Effector CD8-positive, alpha-beta T cell (primary cell): ENCODE results near the gene FGFR2.

Source experiments
- DNase-seq: peaks from one replicate; lab custom pipeline; 2025; lab: John Stamatoyannopoulos, UW

FGFR2 gene

DNA sequence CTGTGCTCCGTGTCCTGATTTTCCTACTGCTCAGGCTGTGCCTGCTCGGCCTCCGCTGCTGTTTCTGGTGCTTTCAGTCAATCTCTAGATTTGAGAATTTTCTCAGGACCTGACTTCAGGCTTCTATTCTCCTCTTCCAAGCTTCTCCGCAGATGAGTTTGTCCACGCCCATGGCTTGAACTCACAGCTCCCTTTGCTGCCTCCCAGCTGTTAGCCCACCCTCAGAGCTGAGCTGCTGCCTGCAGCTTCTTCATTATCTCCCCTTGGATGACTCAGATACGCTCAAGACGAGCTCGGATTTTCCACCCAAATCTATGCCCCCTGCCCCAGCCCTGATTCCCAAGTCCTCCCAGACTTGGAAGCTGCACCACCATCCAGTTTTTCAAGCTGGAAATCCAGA is 104.7 kb downstream of the FGFR2 start:
- DNase-seq, result no peak

DNA sequence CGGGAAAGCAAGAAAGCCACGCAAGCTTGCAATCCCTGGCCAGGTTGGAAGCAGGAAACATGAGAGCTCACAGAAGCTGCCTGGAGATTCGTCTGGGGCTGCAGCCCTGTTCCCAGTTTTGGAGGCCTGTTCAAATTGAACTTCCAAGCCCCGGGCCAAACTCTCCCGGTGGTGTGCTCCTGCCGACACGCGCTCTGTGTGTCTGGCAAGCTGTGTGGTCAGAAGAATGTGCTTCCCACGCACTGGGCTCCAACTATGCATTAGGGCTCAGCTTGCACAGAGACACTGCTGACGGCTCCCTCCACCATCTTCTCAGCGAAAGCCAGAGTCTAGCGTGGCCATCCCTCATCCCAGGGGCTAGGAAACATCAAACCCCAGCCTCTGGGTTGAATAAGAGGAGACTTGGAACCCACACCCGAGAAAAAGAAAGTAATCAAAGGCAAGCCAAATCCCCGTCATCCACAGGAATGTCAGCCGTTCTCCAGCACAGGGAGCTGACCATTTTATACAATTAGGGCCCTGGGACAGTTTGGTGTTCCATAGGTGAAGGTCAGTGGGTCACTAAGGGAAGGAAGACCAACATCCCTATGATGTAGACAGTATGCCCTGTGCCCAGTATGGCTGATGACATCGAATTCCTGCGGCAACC is 107.2 kb downstream of the FGFR2 start:
- no peak for DNase-seq

DNA sequence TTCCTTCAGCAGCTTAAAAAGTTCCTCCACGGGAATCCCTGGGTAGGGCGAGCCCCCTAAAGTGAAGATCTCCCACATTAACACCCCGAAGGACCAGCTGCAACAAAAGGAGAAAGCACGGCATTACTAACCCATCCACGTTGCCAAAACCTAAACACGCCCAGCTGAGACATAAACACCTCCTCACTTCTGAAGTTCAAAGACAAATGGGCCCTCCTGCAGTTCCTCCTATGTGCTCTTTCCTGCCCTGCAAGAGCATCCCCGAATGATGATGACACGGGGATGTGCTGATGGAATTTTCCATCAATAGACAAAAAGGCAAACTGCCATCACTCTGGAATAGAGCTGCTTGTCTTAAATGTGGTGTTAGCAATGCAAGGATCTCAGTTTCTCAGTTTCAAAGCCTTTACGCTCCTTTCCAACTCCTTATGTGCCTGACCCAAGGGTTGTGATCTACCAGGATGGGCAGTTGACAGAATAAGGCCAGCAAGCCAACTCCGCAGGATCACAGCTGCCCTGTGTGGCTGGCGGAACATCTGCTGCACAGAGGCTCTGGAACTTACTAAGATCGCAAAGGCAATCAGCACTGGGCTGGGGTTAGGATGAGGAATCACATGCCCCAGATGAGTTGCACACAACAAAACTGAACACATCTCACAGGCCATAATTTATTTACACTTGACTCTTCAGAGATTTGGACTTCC is 112.7 kb downstream of the FGFR2 start:
- DNase-seq, result no peak

DNA sequence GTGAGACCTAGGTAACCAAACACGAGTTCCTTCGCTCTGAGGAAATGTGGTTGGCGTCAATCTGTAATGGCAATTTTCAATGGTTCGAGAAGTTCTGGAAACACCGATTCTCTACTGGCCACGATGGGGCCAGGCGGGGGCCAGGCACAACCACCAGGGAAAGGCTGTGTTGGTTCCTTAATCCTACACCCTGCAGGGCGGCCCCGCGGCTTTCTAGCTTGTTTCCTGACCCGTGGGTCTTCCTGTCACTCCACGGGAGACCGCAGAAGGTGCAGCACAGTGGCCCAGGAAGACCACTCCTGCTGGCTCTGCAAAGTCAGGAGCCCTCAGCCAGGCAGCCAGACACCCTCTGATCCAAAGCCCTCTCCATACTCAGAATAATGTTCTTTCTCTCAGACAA is 113.4 kb downstream of the FGFR2 start:
- no peak for DNase-seq

DNA sequence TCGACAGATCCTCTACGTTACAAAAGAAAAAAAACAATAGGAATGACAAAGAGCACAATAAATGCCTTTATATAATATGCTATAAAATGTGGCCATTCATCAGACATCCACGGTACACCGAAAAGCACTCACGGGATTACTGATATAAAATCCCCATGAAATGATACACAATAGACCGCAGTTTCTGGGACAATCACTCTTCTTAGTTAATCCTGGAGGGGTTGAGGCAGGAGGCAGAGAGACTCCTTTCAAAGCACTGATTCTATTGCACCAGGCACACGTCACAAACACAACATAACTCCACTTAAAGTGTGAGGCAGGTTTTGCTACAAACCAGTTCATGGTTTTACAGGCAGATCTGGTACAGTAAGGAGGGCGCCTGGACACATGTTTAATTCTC is 113.8 kb downstream of the FGFR2 start:
- DNase-seq, result no peak

DNA sequence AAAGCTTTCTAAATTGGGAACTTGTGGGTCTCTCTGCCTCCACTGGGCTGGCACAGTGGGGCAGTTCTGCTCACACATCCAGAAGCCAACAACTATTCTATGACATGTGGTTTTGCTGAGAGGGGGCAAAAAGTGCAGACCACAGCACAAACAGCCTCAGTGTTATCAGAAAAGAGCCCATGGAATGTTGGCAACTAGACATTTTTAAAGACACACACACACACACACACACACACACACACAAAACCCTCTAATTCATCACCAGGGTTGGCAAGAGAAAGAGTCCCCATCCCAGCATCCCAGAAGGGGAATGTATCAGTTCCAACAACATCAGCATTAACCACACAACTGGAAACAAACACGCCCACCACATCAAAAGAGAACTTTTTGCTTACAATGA is 117.1 kb downstream of the FGFR2 start:
- no peak for DNase-seq

DNA sequence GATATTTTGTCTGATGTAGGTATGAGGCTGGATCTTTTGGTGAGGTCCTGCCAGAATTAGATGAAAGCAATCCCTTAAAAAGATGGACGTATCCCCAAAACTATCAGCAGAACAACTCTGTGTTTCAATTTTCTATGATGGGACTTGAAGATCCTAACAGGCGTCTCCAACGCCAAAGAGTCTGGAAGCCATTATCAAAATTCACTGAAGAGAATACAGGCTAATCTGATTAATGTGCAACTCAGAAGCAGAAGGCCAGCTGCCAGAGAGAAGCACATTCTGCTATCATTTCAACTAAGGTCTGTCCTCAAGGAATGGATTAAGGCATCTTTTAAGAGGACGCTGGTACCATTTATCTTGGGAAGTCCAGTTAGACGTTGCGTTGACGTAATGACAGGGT is 119.7 kb downstream of the FGFR2 start:
- DNase-seq, result no peak

DNA sequence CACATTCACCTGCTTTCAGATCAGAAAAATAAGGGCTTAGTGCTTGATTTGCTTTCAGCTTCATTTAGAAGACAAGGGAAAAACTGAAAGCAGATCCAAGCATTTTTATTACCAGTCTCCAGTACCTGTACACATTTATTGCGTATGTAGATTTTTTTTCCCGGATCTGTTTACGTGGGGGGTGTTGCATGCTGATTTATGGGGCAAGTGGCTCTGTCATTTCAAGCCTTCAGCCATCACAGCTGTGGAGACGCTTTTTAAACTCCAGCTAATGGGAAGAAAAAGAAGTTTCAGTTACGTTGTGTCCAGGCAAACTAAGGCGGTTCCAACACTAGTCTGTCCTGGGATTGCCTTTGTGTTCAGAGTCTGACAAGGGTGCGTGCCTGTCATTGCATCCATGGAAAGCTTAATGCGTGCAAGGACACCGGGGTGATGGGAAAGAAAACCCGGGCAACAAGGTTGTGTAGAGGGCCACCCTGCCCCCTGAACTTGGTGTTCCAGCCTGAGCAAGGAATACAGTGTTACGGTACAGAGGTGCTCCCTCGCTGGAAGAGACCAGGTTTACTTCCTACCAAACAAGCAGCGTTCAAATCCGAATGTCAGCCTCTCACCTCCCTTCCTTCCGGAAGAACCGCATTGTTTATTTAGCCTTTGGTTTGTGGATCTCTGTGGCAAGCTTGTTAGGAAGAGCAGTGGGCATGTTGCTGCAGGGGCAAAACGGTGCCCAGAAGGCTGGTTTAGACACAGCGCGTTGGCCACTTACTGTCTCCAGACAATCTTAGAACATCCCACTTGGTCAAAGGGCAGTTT is 128.2 kb downstream of the FGFR2 start:
- no peak for DNase-seq

DNA sequence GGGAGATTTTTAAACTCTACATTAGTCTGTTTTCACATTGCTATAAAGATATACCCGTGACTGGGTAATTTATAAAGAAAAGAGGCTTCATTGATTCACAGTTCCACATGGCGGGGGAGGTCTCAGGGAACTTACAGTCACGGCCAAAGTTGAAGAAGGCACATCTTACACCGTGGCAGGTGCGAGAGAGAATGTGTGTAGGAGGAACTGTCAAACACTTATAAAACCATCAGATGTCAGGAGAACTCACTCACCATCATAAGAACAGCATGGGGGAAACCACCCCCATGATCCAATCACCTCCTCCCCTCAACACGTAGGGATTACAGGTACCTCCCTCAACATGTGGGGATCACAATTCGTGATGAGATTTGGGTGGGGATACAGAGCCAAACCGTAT is 129.5 kb downstream of the FGFR2 start:
- no peak for DNase-seq

DNA sequence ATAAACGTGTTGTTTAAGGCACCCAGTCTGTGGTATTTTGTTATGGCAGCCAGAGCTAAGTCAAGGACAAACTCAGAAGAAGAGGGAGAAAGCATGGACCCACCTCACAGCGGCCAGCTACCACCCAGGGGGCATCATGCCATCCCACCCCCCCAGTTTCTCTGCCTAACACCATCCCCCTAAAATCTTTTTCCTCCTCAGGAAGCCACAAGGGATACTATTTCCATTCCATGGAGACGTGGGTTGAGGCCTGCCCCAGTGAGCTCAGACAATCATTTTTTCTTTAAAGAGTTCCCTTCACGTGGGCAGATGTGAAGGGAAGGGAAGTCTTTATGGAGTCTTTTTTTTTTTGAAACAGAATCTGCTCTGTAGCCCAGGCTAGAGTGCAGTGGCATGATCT is 131.8 kb downstream of the FGFR2 start:
- DNase-seq, result no peak

DNA sequence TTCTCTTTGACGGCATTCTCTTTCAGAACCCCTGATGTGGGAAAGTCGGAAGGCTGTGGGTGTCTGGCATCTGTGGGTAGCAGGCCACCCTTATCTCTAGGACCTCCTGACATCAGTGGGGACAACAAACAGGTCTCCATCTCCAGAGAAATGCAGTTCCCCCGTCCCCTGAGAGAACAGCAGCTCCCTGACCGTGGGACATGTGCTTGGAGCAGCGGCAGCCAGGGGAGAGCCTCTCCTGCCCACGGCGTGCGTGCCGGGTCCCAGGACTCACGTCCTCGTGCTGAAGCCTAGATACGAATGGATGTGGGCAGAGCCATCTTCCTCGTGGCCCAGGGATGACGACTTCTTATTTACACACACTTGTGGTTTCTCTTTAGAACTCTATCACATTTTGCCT is 133.0 kb downstream of the FGFR2 start:
- DNase-seq, result no peak

DNA sequence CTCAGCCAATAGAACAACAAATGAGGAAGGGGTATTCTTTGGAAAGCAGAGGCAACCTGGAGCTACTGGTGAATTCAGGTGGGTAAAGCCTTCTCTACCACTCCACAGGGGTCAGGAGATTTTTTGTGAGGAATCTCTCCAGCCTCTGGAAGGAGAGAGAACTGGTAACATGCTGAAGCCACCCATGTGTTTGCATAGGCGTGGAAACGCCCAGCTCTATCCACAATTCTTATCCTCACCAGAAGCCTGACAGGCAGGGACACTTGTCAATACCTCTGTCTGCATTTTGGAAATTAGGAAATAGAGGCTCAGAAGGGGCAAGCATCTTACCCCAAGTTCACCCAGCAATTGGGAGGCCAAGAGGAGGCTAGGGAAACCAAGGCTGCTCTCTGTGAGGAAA is 133.7 kb downstream of the FGFR2 start:
- DNase-seq, result no peak

DNA sequence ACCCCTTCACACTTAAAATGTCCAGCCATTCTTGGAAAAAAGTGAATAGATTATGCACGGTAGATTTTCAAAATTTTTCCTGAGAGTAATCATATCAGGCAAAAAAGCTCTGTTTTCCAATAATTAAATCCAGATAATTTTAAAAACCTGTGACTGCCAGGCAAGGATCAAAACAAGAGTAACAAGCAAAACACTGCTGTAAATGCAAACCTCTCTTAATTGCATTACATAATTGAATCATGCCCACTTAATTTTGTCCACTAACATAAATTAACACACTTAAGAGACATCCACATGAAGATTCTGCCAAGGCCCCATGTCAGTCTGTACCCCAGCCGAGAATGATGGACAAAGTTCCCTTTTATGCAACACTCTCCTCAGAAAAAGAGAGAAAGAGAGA is 135.3 kb downstream of the FGFR2 start:
- DNase-seq, result no peak

DNA sequence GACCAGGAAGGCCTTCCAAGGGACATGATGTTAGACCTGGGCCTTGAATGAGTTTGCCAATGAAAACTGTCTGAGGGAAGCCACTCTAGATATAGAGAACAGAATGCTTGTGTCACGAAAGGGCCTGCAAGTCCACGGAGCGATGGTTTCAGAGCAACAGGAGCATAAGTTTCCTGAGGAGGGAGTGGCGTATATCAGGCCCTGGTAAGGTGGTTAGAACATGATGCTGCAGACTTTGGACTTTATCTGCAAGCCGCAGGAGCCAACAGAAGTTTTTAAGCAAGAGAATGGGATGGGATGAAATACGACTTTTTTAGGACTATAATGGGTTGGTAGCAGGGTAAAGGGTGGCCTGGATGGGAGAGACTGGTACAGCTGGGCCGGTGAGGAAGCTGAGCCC is 136.0 kb downstream of the FGFR2 start:
- no peak for DNase-seq

DNA sequence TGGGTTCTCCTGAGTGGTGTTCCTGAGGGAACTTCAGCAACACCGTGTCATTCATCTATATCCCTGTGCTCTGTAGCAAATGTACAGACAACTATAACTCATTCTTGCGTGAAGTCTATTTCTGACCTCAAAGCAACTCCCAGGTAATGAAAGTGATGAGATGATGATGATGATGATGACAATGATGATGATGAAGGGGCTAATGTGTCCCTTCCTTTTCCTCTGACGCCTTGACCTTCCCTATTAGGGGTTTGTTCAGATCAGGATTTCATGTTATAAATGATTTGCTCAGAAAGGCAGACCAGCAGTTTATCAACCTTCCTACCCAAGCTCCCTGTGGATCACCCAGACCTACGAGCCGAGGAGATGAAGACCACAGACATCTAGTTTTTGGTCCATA is 136.9 kb downstream of the FGFR2 start:
- DNase-seq, result no peak

DNA sequence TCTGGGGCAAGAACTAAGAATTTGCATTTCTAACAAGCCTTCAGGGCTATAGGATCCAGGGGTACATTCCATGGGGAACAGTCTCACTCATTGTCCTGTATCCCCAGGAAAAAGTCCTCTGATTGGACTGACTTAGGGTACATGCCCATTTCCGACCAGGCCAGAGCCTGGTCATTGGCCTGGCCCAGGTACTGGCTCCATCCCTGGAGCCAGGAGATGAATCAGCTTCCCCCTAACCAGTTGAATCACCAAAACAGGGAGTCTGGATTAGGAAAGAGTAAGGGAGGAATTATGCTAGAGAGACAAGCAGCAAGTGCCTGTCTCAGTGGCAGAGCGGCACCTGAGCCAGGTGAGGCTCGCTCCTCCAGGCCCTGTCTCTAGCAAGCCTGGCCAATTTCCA is 137.5 kb downstream of the FGFR2 start:
- DNase-seq, result no peak

DNA sequence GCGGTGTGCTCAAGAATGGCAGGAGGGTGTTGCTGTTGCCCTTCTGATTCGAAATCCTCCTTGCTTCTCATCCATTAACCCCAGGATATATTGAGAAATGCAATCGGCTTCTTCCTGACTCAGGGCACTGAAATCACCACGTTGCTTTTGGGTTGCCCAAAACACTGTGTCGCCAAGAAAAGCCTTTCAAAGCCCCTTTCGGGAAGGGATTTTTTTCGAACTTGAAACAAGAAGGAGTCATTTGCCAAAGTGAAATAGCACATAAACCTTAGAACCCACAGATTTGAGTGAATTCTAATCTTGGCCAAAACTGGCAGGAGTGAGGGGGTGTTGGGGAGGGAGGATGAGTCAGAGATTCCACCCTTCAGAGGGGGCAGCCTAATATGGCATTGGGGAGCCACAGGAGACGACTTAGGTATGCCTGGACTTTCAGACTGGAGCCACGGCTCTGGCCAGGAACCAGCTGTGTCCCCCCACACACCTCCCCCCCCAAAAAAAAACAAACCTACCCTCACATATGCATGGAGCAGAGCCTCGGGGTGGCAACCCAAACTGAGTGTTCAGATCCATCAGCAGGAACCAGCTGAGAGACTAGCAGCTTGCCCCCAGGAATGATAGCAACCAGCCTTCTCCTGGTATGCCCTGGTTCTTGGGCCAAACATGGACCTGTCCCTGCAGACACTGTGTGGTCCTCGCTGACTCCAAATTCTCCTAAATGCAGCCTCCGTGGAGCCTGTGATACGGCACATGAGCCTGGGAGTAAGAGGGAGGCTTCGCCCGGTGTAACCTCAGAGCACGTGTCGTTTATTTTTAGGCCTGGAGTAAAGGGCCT is 138.4 kb downstream of the FGFR2 start:
- no peak for DNase-seq

DNA sequence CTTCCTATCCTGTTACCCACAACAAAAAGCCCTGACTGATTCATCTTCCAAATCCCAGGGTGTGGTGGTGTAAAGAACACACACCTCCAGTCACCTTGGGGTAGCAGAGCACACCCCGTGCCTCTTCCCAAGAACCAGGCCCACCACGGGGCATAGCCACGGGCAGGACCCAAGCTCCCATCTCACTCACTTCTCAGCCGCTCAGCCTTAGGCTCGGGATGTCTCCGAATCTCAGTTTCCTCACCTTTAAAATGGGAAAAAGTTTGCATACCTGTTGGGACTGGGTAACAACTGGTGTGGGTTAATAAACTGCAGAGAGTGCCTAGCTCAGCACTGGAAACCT is 139.0 kb downstream of the FGFR2 start:
- no peak for DNase-seq

DNA sequence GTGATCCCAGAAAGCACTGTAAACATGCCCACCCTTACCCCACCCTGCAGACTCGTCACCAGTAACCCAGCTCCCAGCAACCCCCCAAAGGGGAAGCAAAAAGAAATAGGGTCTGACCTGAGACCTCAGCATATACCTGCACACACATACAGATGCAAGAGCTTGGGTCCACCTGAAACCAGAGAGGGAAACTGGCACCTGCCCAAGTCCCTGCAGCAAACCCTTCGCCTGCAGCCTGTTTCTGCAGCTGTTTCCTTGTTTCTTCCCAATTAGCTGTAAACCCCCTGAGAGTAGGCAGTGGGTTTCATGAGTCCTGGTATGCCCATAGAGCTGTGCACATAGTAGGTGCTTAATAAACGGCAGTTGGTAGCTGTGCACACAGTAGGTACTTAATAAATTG is 140.5 kb downstream of the FGFR2 start:
- DNase-seq, result no peak

DNA sequence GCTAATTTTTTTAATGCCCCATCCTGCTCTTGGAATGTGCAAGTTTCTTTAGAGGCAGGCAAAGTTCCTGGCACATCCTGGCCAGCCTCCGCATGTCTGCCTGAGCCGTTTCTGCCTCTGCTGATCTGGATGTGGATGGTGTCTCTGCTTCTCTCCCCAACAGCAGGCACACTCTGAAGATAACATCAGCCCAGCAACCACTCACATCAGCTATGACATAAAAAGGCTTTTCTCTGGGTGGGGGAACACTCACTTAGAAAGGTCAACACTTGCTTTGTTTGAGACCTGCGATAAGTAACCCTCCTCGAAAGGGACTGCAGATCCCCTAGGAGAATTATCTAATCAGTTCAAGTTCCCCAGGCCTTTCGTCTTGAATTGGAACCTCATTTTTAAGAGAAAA is 142.9 kb downstream of the FGFR2 start:
- no peak for DNase-seq

DNA sequence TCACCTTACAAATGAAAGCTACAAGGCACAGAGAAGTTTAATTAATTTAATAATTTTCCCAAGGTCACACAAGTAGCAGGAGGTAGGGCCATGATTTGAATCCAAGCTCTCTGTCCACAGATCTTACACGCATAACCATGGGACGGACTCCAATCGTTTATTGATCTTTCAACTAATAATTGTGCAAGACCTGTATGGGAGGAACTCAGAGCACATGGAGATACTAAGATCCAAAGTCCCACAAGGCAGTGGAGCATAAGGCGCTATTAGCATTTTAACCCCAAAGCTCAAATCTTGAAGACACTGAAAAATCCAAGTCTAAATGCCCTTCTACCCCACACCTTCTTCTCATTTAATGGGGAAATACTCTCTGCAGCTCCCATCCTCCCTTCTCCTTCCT is 143.5 kb downstream of the FGFR2 start:
- DNase-seq, result no peak

DNA sequence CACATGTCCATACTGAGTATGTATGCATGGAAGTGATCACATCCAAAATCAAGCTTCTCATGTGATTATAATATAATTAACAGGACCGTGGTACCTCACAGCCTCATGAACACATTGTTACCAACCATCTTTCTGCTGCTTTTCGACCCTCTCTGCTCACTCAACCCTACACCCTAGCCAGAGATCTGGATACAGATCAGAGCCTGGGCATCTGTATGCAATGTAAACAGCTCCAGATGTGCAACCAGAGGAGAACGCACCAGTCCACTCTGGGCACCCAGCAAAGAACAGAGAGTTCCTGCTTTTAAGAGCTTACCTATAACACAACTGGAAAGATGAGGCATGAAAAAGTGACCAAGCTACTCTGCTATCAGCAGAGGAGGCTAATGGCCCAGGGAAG is 145.1 kb downstream of the FGFR2 start:
- DNase-seq, result no peak
